Heart left ventricle (tissue), 16 donors: ENCODE measurements around the gene GP2. TPM values are rescaled to one million over a fixed set of nuclear protein-coding genes. Genes with fewer than 3 reads are reported as not detected.

Experiments used
- ATAC-seq, 4 donors: fragments of 200-7000 bp; cut with Tn5 transposase; one replicate each; pipeline ENCODE4 v1.9.1; 2020 to 2022; ENCODE audit warnings: moderate library complexity in 4 of 4, mild to moderate bottlenecking in 3 of 4, moderate number of reproducible peaks in 1 of 4
- DNase-seq, 5 donors: peaks; one replicate each; pipeline ENCODE4 v3.0.0-alpha.2; 2020
- H3K27ac ChIP-seq, 12 donors: fragments of 200-600 bp; sonication (generic) in 4 of 12; one replicate each; pipeline versions ENCODE4 v1.5.0 to v1.8.0; 2016 to 2022; ENCODE audit warnings: mild to moderate bottlenecking in 2 of 12
- H3K27me3 ChIP-seq, 9 donors: fragments of 200-600 bp; sonication (generic) in 2 of 9; one replicate each; pipeline versions ENCODE4 v1.5.1 to v1.8.0; 2016 to 2022; ENCODE audit warnings: mild to moderate bottlenecking in 3 of 9
- H3K36me3 ChIP-seq, 9 donors: fragments of 200-600 bp; sonication (generic) in 2 of 9; one replicate each; pipeline versions ENCODE4 v1.5.0 to v1.8.0; 2018 to 2022; ENCODE audit warnings: mild to moderate bottlenecking in 2 of 9
- H3K4me1 ChIP-seq, 12 donors: fragments of 200-600 bp; sonication (generic) in 4 of 12; one replicate each; pipeline versions ENCODE4 v1.5.0 to v1.8.0; 2016 to 2022; ENCODE audit warnings: mild to moderate bottlenecking in 3 of 12
- H3K4me3 ChIP-seq, 12 donors: fragments of 200-600 bp; sonication (generic) in 4 of 12; one replicate each; pipeline versions ENCODE4 v1.5.0 to v1.8.0; 2017 to 2022; ENCODE audit warnings: mild to moderate bottlenecking in 9 of 12, moderate library complexity in 4 of 12
- H3K9me3 ChIP-seq, 12 donors: fragments of 200-600 bp; sonication (generic) in 4 of 12; one replicate each; pipeline versions ENCODE4 v1.5.0 to v1.8.0; 2016 to 2022; ENCODE audit warnings: mild to moderate bottlenecking in 1 of 12
- POLR2A ChIP-seq, 2 donors: fragments of 450-650 bp; IDR thresholded peaks; one replicate each; pipeline ENCODE4 v1.6.1; 2017; ENCODE audit warnings: antibody characterized with exemption in 2 of 2, mild to moderate bottlenecking in 2 of 2, moderate library complexity in 2 of 2
- WGBS, 4 donors: extraction: QIAGEN DNeasy Blood & Tissue Kit in 2 of 4; methylation state at CpG; one replicate each; pipeline versions ENCODE4 v1.1.5 to v1.1.7; 2013 to 2018; 5-methylcytosine and 5-hydroxymethylcytosine counted together
- intact Hi-C, 10 donors: fragments of 100-400 bp; cut with DNase I; formaldehyde crosslinking; loops; one replicate each; pipeline versions ENCODE4 v1.11.1 to v1.14.2; 2022
- polyA plus RNA-seq, 2 donors: library from polyadenylated mRNA; stranded (reverse); fragments of 200-250 nt; gene quantifications; one replicate each; pipeline ENCODE4 v1.2.3, GENCODE V29; 2013
- total RNA-seq, 9 donors: library from RNA; depleted of rRNA in 2 of 9; stranded (reverse); fragments of >200 nt in 2 of 9; fragmentation: NEBNext Ultra II Directional in 3 of 9; extraction: Animal tissue kit (Norgen Biotek cat#: 25700) in 3 of 9; gene quantifications; one replicate each; pipeline versions ENCODE4 v1.1.0 to v1.2.4, GENCODE V29; 2016 to 2023
- TF ChIP-seq, protein P1 (sequence below), 12 donors: fragments of 200-600 bp; sonication (generic) in 4 of 12; IDR thresholded peaks; one replicate each; pipeline versions ENCODE4 v1.5.0 to v1.8.0; 2018 to 2022; ENCODE audit warnings: antibody characterized with exemption in 12 of 12, mild to moderate bottlenecking in 5 of 12
- donor health status: ischemic (EF 13 %, LVEDD 7.1; RV severe dilation, severe dysfunction).
- donor health status: healthy with polysubstance abuse.
- donor health status: DM: no; HTN: yes; CAD: no.
- donor health status: DM: no; HTN: no; CAD: no.
- donor health status: ischemic (EF 25% LVEDD 6.9; RV normal size, moderate dysfunction).
- donor health status: ischemic (EF 25% LVEDD 5.7; RV mildly dilated, moderate dysfunction).
- donor health status: healthy.
- donor health status: DM: yes; HTN: yes; CAD: no.
- donor health status: ischemic (EF 35%, LVEDD 5.7; RV mildly dilated, moderate dysfunction).
- donor health status: nonischemic (EF 11% LVEDD 7.7; RV severe dilation, severe dysfunction).
- donor health status: DM: yes; HTN: yes; CAD: no.
- donor health status: PGD.
- donor health status: ischemic (EF 29% LVEDD 5.4; RV normal size, mild dysfunction).
- donor health status: nonischemic (EF 23%, LVEDD 6.1; RV moderate dilation, normal function).

The GP2 gene
- total and polyA plus RNA-seq, 11 donors, result 0.22 to 4.0 (median 2.5) TPM; not detected in 5

- TF ChIP-seq POLR2A (IDR thresholded peaks at IDR 0.05), result no peak
- TF ChIP-seq, protein P1, sequence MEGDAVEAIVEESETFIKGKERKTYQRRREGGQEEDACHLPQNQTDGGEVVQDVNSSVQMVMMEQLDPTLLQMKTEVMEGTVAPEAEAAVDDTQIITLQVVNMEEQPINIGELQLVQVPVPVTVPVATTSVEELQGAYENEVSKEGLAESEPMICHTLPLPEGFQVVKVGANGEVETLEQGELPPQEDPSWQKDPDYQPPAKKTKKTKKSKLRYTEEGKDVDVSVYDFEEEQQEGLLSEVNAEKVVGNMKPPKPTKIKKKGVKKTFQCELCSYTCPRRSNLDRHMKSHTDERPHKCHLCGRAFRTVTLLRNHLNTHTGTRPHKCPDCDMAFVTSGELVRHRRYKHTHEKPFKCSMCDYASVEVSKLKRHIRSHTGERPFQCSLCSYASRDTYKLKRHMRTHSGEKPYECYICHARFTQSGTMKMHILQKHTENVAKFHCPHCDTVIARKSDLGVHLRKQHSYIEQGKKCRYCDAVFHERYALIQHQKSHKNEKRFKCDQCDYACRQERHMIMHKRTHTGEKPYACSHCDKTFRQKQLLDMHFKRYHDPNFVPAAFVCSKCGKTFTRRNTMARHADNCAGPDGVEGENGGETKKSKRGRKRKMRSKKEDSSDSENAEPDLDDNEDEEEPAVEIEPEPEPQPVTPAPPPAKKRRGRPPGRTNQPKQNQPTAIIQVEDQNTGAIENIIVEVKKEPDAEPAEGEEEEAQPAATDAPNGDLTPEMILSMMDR (IDR thresholded peaks at IDR 0.05), result no peak
- intact Hi-C loops, result no loop called here
- ATAC-seq (no peak), DNase-seq (no peak)
- Histone ChIP-seq H3K9me3 (no peaks in the 10 kb centered on the region), H3K27ac (no peak overlapping the region), H3K4me1 (no peaks in the 10 kb centered on the region), H3K27me3 (peaks cover 0 to 39% (median 13%) of the 10 kb centered on the region in 9 donors), H3K4me3 (no peak overlapping the region), H3K36me3 (no peaks in the 10 kb centered on the region)
- WGBS, 4 donors, result 75 to 88% (median 77%) methylated on average over 6 of the region's 6 CpGs
Observed at GRCh38 chr16:20349615-20350014, 22.3 kb upstream of the GP2 start.

GRCh38 chr16:20348365-20349185 lies 21.3 kb upstream of the GP2 start:
- Histone ChIP-seq H3K27ac (no peak overlapping the region), H3K36me3 (no peaks in the 10 kb centered on the region), H3K4me1 (no peaks in the 10 kb centered on the region), H3K27me3 (peaks cover 0 to 39% (median 13%) of the 10 kb centered on the region in 9 donors), H3K9me3 (no peaks in the 10 kb centered on the region), H3K4me3 (no peak overlapping the region)
- peak in 1 of 4 donors; percentile 48 for ATAC-seq
- DNase-seq, result no peak
- 26 to 53% (median 31%) methylated on average over 24 to 77 of the region's 77 CpGs for WGBS, 4 donors
- TF ChIP-seq POLR2A (IDR thresholded peaks at IDR 0.05), result no peak
- TF ChIP-seq, protein P1 (IDR thresholded peaks at IDR 0.05), result no peak
- intact Hi-C loops, result no loop called here

GRCh38 chr16:20347666-20348364 lies 20.5 kb upstream of the GP2 start:
- WGBS, 4 donors, result 56 to 64% (median 59%) methylated on average over 12 of the region's 12 CpGs
- intact Hi-C loops, result no loop called here
- Histone ChIP-seq H3K9me3 (no peaks in the 10 kb centered on the region), H3K4me1 (no peaks in the 10 kb centered on the region), H3K27ac (no peak overlapping the region), H3K36me3 (no peaks in the 10 kb centered on the region), H3K4me3 (no peak overlapping the region), H3K27me3 (peaks cover 0 to 39% (median 13%) of the 10 kb centered on the region in 9 donors)
- ATAC-seq (no peak), DNase-seq (no peak)
- TF ChIP-seq POLR2A (IDR thresholded peaks at IDR 0.05), result no peak
- TF ChIP-seq, protein P1 (IDR thresholded peaks at IDR 0.05), result no peak

GRCh38 chr16:20344611-20345010 lies 17.3 kb upstream of the GP2 start:
- ATAC-seq (no peak), DNase-seq (no peak)
- TF ChIP-seq POLR2A (IDR thresholded peaks at IDR 0.05), result no peak
- TF ChIP-seq, protein P1 (IDR thresholded peaks at IDR 0.05), result no peak
- Histone ChIP-seq H3K4me3 (no peak overlapping the region), H3K27ac (no peak overlapping the region), H3K27me3 (peaks cover 0 to 29% (median 13%) of the 10 kb centered on the region in 9 donors), H3K36me3 (no peaks in the 10 kb centered on the region), H3K4me1 (no peaks in the 10 kb centered on the region), H3K9me3 (no peaks in the 10 kb centered on the region)
- intact Hi-C loops, result no loop called here
- 67 to 77% (median 76%) methylated on average over 5 of the region's 5 CpGs for WGBS, 4 donors
